DND-41 (cell line): ENCODE measurements around the gene PYGL.

ENCODE experiments used
- CTCF ChIP-seq: IDR thresholded peaks from 2 replicates; pipeline ENCODE4 v1.5.1; 2012; ENCODE audit warnings: borderline replicate concordance, low read length, moderate library complexity, mild to moderate bottlenecking; ENCODE audit not compliant: poor library complexity, severe bottlenecking; ENCODE audit errors: extremely low read depth
- EZH2 ChIP-seq: IDR thresholded peaks from 3 replicates; pipeline ENCODE4 v1.6.1; 2012; ENCODE audit warnings: borderline replicate concordance, low read depth, mild to moderate bottlenecking, moderate library complexity, low read length, inconsistent platforms; ENCODE audit not compliant: severe bottlenecking

- peak; percentile 78 for TF ChIP-seq CTCF
- no peak for TF ChIP-seq EZH2
Observed at GRCh38 chr14:50954811-50955372, 10.6 kb upstream of the PYGL start.
